ENCODE results near the gene ZNF212.

The ZNF212 gene

GRCh38 chr7:149289262-149289661 is 49.8 kb downstream of the ZNF212 start:
- no peak for DNase-seq

GRCh38 chr7:149289856-149290255 is 50.4 kb downstream of the ZNF212 start:
- DNase-seq: no peak

GRCh38 chr7:149291036-149291780 is 51.8 kb downstream of the ZNF212 start:
- DNase-seq: no peak

GRCh38 chr7:149291781-149292461 is 52.5 kb downstream of the ZNF212 start:
- no peak for DNase-seq

- DNase-seq: no peak
Observed at GRCh38 chr7:149292462-149292823, 53.0 kb downstream of the ZNF212 start.

- no peak for DNase-seq
Observed at GRCh38 chr7:149293338-149293737, 53.9 kb downstream of the ZNF212 start.

- DNase-seq: no peak
Observed at GRCh38 chr7:149293946-149294633, 54.6 kb downstream of the ZNF212 start.

GRCh38 chr7:149294634-149295480 is 55.4 kb downstream of the ZNF212 start:
- DNase-seq: no peak

GRCh38 chr7:149295481-149295850 is 56.0 kb downstream of the ZNF212 start:
- DNase-seq: no peak

GRCh38 chr7:149296368-149296767 is 56.9 kb downstream of the ZNF212 start:
- DNase-seq: no peak

- DNase-seq: no peak
Observed at GRCh38 chr7:149297034-149297755, 57.7 kb downstream of the ZNF212 start.

GRCh38 chr7:149300620-149301285 is 61.3 kb downstream of the ZNF212 start:
- DNase-seq: no peak

- no peak for DNase-seq
Observed at GRCh38 chr7:149302222-149302621, 62.8 kb downstream of the ZNF212 start.

- no peak for DNase-seq
Observed at GRCh38 chr7:149302865-149303264, 63.4 kb downstream of the ZNF212 start.

GRCh38 chr7:149304006-149304405 is 64.6 kb downstream of the ZNF212 start:
- DNase-seq: no peak
